Gastroesophageal sphincter (tissue), 4 donors: ENCODE results near the gene NCOA6. TPM values are rescaled to one million over a fixed set of nuclear protein-coding genes. Genes with fewer than 3 reads are reported as not detected.

Experiments
- ATAC-seq: fragments of 150-250 bp; one replicate; pipeline ENCODE4 v1.9.1; 2016; ENCODE audit warnings: mild to moderate bottlenecking, moderate library complexity
- H3K27ac ChIP-seq, 4 donors: fragments of 200-600 bp; sonication (generic) in 3 of 4; 1 replicate in 3 of 4; 2 replicates in 1 of 4; pipeline ENCODE4 v1.5.1; 2016 to 2019
- H3K27me3 ChIP-seq: fragments of 200-600 bp; sonication (generic); one replicate; pipeline ENCODE4 v1.5.1; 2019
- H3K36me3 ChIP-seq, 2 donors: fragments of 200-600 bp; sonication (generic); one replicate each; pipeline ENCODE4 v1.5.1; 2019; ENCODE audit warnings: control low read depth in 1 of 2
- H3K4me1 ChIP-seq, 3 donors: fragments of 200-600 bp; sonication (generic); 1 replicate in 2 of 3; 2 replicates in 1 of 3; pipeline ENCODE4 v1.5.1; 2016 to 2019; ENCODE audit warnings: control low read depth in 2 of 3
- H3K4me3 ChIP-seq, 2 donors: fragments of 200-600 bp; sonication (generic); one replicate each; pipeline ENCODE4 v1.5.1; 2019; ENCODE audit warnings: mild to moderate bottlenecking in 1 of 2, moderate library complexity in 1 of 2
- H3K9me3 ChIP-seq, 3 donors: fragments of 200-600 bp; sonication (generic); one replicate each; pipeline ENCODE4 v1.5.1; 2017 to 2019; ENCODE audit warnings: control low read depth in 2 of 3
- CTCF ChIP-seq, 4 experiments: fragments of 200-600 bp in 2 of 4; fragments of 450-650 bp in 2 of 4; sonication (generic) in 1 of 4; IDR thresholded peaks; one replicate each; pipeline ENCODE4 v1.5.1; 2017 to 2019; ENCODE audit warnings: antibody characterized with exemption in 4 of 4, mild to moderate bottlenecking in 2 of 4, moderate library complexity in 2 of 4
- EP300 ChIP-seq: sonication (generic); formaldehyde crosslinking; IDR thresholded peaks from one replicate; pipeline ENCODE4 v1.6.1; 2017; ENCODE audit warnings: antibody characterized with exemption, mild to moderate bottlenecking
- POLR2A ChIP-seq, 2 donors: fragments of 450-650 bp; IDR thresholded peaks; one replicate each; pipeline ENCODE4 v1.6.1; 2017; ENCODE audit warnings: antibody characterized with exemption in 2 of 2, mild to moderate bottlenecking in 2 of 2, moderate library complexity in 1 of 2
- POLR2AphosphoS5 ChIP-seq: sonication (generic); formaldehyde crosslinking; IDR thresholded peaks from one replicate; pipeline ENCODE4 v1.6.1; 2017; ENCODE audit warnings: antibody characterized with exemption
- WGBS, 2 donors: methylation state at CpG; one replicate each; pipeline ENCODE4 v1.1.5; 2018; ENCODE audit warnings: low coverage in 1 of 2; 5-methylcytosine and 5-hydroxymethylcytosine counted together
- total RNA-seq, 4 donors: library from RNA; depleted of rRNA; stranded (reverse); fragments of >200 nt; gene quantifications; one replicate each; pipeline ENCODE4 v1.1.0, GENCODE V29; 2016

The NCOA6 gene
- total RNA-seq, 4 donors from 2014 or later, result 15.2 to 37.0 (median 25.8) TPM

DNA sequence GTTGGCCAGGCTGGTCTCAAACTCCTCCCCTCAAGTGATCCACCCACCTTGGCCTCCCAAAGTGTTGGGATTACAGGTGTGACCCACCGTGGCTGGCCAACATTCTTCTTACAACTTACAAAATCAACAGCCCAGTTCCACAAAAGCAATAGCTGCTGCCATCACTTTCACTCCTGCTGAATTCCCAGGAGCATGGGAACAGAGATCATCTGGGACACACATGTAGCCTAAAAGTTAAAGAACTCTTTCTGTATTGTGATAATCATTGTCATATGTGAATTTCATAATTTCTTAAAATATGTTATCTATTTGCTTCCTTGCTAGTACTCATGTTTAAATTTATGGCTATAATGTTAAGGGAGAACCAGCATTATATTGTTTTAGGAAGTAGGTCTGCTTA is 51.7 kb downstream of the NCOA6 start:
- H3K27ac ChIP-seq, result no peak overlapping the region
- no peak for TF ChIP-seq EP300
- TF ChIP-seq CTCF (IDR thresholded peaks at IDR 0.05), result no peak
- TF ChIP-seq POLR2AphosphoS5, result no peak
- no peak for TF ChIP-seq POLR2A (IDR thresholded peaks at IDR 0.05)
- no peak for ATAC-seq
- H3K9me3 ChIP-seq, result no peaks in the 10 kb centered on the region
- H3K4me3 ChIP-seq, result no peak overlapping the region
- 57 to 86% methylated on average over 1 of the region's 1 CpG for WGBS, 2 donors
- H3K4me1 ChIP-seq, result peaks cover 0 to 11% (median 0%) of the 10 kb centered on the region in 3 donors
- peaks cover 0 to 67% of the 10 kb centered on the region in 2 donors for H3K36me3 ChIP-seq
- no peaks in the 10 kb centered on the region for H3K27me3 ChIP-seq

GRCh38 chr20:34772437-34772836 is 53.0 kb downstream of the NCOA6 start:
- no peaks in the 10 kb centered on the region for H3K9me3 ChIP-seq
- H3K36me3 ChIP-seq, result peaks cover 4 to 67% of the 10 kb centered on the region in 2 donors
- 83 to 84% methylated on average over 3 of the region's 3 CpGs for WGBS, 2 donors
- no peaks in the 10 kb centered on the region for H3K27me3 ChIP-seq
- H3K4me3 ChIP-seq, result no peak overlapping the region
- no peak for ATAC-seq
- TF ChIP-seq EP300 (no peak), POLR2AphosphoS5 (no peak), CTCF (IDR thresholded peaks at IDR 0.05) (no peak)
- H3K4me1 ChIP-seq, result peaks cover 0 to 11% (median 0%) of the 10 kb centered on the region in 3 donors
- no peak overlapping the region for H3K27ac ChIP-seq

DNA sequence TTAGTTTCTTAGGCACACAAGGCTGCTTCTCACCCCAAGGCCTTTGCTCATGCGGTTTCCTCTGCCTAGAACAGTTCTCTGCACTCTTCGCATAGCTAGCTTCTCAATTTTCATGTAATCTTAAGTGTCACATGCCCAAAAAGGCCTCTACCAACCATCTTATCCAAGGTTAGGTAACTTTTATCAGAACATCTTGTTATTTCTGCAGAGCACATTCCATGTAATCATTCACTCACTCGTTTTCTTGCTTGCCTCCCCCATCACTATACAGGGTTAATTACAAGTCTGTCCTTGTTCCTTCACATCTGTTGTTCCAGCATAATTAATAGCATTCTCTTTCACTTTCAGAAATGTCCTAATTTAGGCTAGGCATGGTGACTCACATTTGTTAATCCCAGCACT is 53.8 kb downstream of the NCOA6 start:
- Histone ChIP-seq H3K27ac (no peak overlapping the region), H3K9me3 (no peaks in the 10 kb centered on the region), H3K4me3 (no peak overlapping the region), H3K36me3 (peaks cover 4 to 73% of the 10 kb centered on the region in 2 donors), H3K27me3 (no peaks in the 10 kb centered on the region), H3K4me1 (peaks cover 0 to 11% (median 0%) of the 10 kb centered on the region in 3 donors)
- WGBS, 2 donors, result 74 to 77% methylated on average over 3 of the region's 3 CpGs
- no peak for ATAC-seq
- TF ChIP-seq EP300, result no peak
- TF ChIP-seq POLR2AphosphoS5, result peak; percentile 3

- H3K27ac ChIP-seq, result no peak overlapping the region
- no peak for ATAC-seq
- TF ChIP-seq POLR2A (IDR thresholded peaks at IDR 0.05), result no peak
- no peak for TF ChIP-seq CTCF (IDR thresholded peaks at IDR 0.05)
- TF ChIP-seq EP300, result no peak
- no peak for TF ChIP-seq POLR2AphosphoS5
- peaks cover 0 to 11% (median 0%) of the 10 kb centered on the region in 3 donors for H3K4me1 ChIP-seq
- WGBS, 2 donors, result 84 to 88% methylated on average over 3 of the region's 3 CpGs
- H3K4me3 ChIP-seq, result no peak overlapping the region
- H3K9me3 ChIP-seq, result no peaks in the 10 kb centered on the region
- H3K27me3 ChIP-seq, result no peaks in the 10 kb centered on the region
- H3K36me3 ChIP-seq, result peaks cover 6 to 76% of the 10 kb centered on the region in 2 donors
Measured at GRCh38 chr20:34768096-34768495, 57.4 kb downstream of the NCOA6 start.

DNA sequence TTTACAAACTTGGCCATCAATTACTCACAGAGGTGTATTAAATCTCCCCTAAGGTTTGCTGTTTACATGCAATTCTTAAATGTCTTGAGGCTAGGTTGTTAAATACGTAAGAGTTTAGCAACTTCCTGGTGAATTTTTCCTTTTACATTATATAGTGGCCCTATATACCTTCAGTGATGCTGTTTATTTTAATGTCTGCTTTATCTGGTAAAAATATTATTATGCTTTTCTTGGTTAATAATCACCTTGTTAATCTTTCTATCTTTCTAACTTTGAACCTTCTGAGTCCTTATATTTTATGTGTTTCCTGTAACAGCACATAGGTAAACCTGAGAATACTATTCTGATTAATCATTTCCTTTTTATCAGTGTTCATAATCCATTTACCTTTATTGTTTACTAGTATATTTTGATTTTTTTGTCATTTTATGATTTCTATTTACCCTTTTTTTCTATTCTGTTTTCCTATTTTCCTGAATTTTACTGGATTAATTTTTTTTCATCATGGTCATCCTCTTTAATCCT is 63.4 kb downstream of the NCOA6 start:
- WGBS, 2 donors, result 0% methylated on average over 1 of the region's 1 CpG
- H3K9me3 ChIP-seq, result no peaks in the 10 kb centered on the region
- H3K4me1 ChIP-seq, result no peaks in the 10 kb centered on the region
- TF ChIP-seq CTCF (IDR thresholded peaks at IDR 0.05) (no peak), POLR2A (IDR thresholded peaks at IDR 0.05) (no peak), EP300 (no peak), POLR2AphosphoS5 (no peak)
- no peaks in the 10 kb centered on the region for H3K27me3 ChIP-seq
- peaks cover 5 to 89% of the 10 kb centered on the region in 2 donors for H3K36me3 ChIP-seq
- no peak overlapping the region for H3K4me3 ChIP-seq
- H3K27ac ChIP-seq, result no peak overlapping the region
- ATAC-seq, result no peak
